HG02571 (cell line): ENCODE results near the gene TRAF7.

Source experiments
- ATAC-seq: cut with Tn5 transposase; IDR thresholded peaks from one replicate; pipeline ENCODE4 v1.9.1; 2021; ENCODE audit warnings: mild to moderate bottlenecking, moderate library complexity; ENCODE audit not compliant: unreplicated experiment

TRAF7 gene

DNA sequence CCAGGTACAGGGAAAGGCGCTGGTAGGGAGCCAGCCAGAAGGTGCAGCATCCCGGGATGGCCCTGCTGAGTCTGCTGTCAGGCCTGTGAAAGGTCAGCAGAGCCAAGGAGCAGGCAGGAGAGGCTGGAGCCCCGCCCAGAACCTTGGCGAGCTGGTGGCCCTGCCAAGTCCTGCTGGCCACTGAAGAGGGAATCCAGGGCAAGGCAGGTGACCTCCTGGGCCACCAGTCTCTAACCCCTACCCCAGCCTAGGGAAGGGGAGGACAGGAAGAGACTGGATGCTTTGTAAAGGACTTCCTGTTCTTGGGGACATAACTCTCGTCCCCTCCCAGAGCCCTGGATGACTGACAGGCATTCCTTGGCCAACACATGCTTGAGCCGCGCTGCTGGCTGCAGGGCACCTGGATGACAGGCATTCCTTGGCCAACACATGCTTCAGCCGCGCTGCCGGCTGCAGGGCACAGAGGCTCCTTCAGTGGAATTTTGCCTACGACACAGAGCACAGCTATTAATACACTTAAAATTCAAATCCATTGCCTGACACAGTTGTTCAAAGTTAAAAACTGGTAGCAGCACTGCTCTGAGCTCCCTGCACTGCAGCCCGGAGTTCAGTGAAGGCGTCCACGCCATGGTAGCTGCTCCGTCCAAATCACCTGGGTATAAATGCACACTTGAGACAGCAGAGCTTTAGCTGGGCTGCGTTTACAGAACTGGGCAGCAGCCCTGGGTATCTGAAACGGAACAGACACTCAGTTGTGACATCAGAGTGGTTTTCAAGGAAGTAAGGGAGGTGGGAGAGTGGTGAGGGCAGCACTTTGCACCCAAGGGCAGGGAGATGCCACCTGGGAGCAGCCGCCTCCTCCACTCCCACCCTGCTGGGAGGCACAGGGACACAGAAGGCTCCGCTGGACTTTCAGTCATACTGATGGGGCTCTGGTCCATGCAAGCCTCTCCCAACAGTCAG lies 57.1 kb downstream of the TRAF7 start:
- no peak for ATAC-seq

DNA sequence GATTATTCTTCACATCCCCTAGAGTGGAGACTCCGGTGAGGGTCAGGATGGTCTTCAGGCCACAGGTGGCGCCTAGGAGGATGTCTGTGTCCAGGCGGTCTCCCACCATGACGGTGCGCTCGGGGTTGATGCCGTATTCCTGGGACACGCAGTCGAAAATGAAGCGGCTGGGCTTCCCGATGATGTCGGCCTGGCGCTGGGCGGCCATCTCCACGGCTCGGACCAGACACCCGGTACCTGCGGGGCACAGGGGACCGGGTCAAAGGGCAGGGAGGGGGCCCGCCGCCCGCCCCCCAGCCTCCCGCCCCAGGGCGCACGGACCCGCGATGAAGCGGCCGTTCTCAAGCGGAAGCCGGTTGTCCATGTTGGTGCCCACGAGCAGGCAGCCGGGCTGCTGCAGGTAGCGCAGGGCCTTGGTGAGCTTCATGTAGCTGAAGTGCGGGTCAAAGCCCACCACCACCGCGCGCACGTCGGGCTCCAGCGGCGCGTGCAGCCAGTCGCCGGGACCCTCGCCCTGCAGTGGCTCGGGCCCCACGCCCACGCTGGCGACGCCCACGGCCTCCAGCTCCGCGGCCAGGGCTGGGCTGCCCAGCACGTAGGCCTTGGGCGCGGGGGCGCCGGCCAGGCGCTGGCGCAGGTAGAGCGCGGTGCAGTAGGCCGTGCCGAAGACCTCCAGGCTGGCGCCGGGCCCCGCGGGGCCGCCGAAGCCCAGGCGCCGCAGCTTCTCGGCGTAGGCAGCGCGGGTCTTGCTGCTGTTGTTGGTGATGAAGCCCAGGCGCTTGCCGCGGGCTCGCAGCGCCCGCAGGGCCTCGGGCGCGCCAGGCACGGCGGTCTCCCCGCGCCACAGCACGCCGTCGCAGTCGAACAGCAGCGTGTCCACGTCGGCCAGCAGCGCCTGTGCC lies 58.5 kb downstream of the TRAF7 start:
- peak; percentile 5 for ATAC-seq

DNA sequence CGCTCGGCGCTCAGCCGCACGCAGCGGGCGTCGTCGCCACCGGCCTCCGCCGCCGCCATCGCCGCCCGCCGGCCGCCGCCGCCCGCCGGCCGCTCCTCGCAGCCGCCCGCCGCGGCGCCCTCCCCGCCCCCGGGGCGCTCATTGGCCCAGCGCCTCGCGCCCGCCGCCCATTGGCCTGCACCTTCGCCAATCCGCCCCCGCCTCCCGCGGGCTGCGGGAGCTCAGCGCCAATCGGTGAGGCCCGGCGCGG lies 59.1 kb downstream of the TRAF7 start, which contains the start of gene PGP:
Gene PGP (minus strand): TSS at position 122 of the 250 bp plus-strand sequence. CDS start 63 bp downstream, at position 59.
- ATAC-seq, result peak; percentile 82

DNA sequence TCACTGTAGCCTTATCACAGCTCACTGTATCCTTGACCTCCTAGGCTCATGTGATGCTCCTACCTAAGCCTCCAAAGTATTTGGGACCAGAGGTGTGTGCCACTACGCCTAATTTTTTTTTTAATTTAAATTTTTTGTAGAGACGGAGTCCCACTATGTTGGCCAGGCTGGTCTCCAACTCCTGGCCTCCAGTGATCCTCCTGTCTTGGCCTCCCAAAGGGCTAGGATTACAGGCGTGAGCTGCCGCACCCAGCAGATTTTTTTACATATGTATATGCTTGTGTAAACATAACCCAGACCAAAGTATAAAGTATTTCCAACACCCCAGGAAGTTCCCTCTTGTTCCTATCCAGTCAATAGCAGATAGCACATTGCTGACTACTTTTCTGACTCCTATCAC lies 60.7 kb downstream of the TRAF7 start:
- no peak for ATAC-seq

DNA sequence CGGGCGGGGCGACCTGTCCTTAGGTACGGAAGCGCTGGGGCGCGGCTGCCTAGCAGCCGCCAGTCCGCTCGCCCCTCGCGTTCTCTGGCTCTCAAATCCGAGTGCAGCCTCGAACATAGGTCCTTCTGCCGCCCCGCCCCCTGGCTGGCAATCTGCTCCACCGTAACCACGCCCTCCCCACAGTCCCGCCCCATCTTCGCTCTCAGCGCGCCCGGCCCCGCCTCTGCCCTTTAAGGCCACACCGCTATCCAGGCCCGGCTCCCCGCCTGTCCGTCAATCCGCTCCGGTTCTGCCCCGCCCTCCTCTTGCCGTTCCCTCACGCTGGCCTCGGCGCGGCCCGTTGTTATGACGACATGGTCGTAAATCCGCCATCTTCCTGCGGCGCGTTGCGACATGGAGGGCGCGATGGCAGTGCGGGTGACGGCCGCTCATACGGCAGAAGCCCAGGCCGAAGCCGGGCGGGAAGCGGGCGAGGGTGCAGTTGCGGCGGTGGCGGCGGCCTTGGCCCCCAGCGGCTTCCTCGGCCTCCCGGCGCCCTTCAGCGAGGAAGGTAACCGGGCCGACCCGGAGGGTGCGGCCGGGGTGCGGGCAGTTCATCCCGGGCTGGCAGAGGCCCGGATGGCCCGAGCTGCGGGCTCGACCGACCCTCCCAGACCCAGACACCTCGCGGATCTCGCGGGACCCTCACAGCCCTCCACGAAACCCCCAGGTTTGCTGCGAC lies 67.8 kb downstream of the TRAF7 start, which contains the start of gene E4F1:
Gene E4F1 (plus strand): TSS at position 371 of the 721 bp plus-strand sequence. CDS start 23 bp downstream, at position 394.
- ATAC-seq, result peak; percentile 94

DNA sequence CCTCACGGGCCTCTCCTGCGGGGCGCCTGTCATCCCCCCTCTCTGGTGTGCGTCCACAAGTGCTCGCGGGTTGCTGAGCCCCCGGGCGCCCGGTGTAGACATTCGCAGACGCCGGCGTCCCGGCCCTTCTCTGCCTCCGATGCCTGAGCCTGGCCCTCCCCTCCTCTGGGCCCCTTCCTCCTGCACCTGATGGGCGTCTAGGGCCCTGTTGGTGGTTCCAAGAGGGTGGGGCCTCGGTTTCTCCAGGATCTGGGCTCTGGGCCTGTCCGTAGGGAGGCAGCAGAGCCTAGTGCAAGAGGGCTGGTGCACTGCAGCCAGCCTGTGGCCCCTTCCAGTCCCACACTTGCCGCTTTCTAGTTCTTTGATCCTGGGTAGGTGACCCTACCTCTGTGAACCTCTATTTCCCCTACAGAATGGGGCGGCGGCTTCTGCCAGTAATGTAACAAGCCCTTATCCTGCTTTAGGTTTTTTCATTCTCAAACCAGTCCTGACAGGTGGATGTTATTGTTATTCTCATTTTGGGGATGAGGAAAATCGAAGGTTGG lies 68.4 kb downstream of the TRAF7 start:
- ATAC-seq, result peak; percentile 15

DNA sequence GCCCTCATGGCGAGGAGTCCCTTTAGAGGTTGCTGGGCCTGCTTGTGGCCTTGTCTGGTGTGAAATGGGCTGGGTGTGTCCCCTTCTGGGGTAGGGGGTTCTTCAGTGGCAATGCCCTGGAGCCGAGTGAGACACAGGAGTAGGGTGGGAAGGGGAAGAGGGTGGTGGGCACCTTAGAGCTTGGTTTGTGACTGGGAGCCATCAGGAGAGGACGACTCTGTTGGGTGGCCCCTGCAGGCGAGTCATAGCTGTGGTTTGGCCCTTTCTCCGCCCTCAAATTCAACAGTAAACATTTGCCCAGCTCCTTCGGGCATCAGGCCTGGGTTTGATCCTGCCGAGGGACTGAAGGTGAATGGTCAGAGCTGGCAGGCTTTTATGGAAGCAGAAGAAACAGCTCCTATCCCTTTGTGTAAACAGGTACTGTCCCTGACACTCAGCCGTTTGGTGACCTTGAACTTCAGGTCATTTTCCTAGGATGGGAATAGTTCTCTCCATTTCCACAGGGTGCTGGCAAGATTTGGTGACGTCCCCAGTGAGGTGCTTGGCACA lies 70.7 kb downstream of the TRAF7 start:
- ATAC-seq, result no peak

DNA sequence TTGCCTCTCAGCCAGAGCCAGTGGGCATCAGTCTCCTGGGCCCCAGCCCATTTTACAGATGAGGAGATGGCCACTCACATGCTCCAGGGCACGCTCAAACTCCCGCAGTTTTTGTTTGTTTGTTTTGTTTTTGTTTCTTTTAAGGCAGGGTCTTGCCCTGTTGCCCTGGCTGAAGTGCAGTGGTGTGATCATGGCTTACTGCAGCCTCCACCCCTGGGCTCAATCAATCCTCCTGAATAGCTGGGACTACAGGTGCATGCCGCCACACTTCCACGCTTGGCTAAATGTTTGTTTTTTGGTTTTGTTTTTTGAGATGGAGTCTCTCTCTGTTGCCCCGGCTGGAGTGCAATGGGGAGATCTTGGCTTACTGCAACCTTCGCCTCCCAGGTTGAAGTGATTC lies 71.3 kb downstream of the TRAF7 start:
- no peak for ATAC-seq
